ENCODE results near the gene ADGRL3. TPM values are rescaled to one million over a fixed set of nuclear protein-coding genes. Genes with fewer than 3 reads are reported as not detected.

ADGRL3 gene
- total and polyA plus RNA-seq, 9 donors: 0.88 to 9.5 (median 2.5) TPM

DNA sequence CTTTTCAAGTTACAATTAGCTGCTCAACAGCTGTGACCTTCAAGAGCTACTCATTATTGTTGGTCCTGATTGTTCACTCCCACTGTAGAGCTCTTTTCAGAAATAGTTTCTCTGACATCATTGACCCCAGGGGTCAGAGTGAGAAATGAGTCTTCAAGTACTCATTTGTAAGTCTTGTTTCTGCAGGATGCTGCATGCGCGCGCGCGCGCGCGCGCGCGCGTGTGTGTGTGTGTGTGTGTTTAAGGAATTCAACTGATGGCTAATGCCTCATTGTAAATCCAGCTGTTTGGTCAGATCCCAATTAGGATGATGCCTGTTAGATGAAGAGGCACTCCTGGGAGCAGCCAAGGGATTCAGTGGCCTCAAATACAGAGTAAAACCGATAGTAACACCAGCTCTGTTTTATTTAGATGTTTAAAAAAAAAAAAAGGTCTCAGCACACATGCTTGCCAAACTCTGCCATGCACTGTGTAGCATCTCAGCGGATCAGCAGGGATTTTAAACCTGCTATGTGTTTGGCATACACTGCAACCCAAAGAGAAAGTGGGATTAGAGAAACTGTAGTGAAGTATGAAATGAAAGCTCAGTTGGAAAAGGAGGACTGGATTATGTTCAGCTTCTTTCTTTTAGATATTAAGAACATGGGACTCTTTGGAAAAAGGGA lies 332.3 kb downstream of the ADGRL3 start:
- Histone ChIP-seq H3K27ac (no peak overlapping the region), H3K4me3 (no peak overlapping the region), H3K36me3 (no peaks in the 10 kb centered on the region), H3K27me3 (no peaks in the 10 kb centered on the region), H3K4me1 (ENCODE audit: insufficient read depth) (no peaks in the 10 kb centered on the region), H3K9me3 (no peaks in the 10 kb centered on the region)
- TF ChIP-seq, protein P1, sequence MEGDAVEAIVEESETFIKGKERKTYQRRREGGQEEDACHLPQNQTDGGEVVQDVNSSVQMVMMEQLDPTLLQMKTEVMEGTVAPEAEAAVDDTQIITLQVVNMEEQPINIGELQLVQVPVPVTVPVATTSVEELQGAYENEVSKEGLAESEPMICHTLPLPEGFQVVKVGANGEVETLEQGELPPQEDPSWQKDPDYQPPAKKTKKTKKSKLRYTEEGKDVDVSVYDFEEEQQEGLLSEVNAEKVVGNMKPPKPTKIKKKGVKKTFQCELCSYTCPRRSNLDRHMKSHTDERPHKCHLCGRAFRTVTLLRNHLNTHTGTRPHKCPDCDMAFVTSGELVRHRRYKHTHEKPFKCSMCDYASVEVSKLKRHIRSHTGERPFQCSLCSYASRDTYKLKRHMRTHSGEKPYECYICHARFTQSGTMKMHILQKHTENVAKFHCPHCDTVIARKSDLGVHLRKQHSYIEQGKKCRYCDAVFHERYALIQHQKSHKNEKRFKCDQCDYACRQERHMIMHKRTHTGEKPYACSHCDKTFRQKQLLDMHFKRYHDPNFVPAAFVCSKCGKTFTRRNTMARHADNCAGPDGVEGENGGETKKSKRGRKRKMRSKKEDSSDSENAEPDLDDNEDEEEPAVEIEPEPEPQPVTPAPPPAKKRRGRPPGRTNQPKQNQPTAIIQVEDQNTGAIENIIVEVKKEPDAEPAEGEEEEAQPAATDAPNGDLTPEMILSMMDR (IDR thresholded peaks at IDR 0.05): no peak
- no peak for TF ChIP-seq POLR2A (IDR thresholded peaks at IDR 0.05)
- no peak for TF ChIP-seq EP300 (IDR thresholded peaks at IDR 0.05)
- DNase-seq: no peak
- 12 to 28% (median 21%) methylated on average over 14 of the region's 14 CpGs for WGBS, 3 donors
- intact Hi-C loops (cut with DNase I): no loop called here

DNA sequence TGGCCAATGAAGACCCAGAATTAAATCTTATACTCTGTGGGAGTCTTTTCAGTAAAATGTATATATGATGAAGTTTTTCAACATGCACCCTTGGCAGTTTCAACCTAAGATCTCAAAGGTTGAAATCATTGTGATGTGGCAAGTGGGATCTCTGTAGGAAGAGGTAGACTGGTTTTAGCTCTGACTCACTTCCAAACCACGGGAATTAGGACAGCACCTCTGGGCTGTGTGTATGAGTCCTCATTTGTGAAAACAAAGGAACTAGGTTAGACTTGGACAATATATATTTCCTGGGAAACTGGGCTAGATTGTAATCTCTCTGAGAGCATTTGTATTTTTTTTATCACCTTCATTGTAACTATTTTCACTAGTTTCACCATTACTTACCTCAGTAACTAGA lies 333.0 kb downstream of the ADGRL3 start:
- 41 to 53% (median 51%) methylated on average over 1 of the region's 1 CpG for WGBS, 3 donors
- intact Hi-C loops (cut with DNase I): no loop called here
- Histone ChIP-seq H3K9me3 (no peaks in the 10 kb centered on the region), H3K36me3 (no peaks in the 10 kb centered on the region), H3K27me3 (no peaks in the 10 kb centered on the region), H3K4me1 (ENCODE audit: insufficient read depth) (no peaks in the 10 kb centered on the region), H3K4me3 (no peak overlapping the region), H3K27ac (no peak overlapping the region)
- no peak for DNase-seq
- TF ChIP-seq, protein P1 (IDR thresholded peaks at IDR 0.05): no peak
- TF ChIP-seq EP300 (IDR thresholded peaks at IDR 0.05) (no peak), POLR2A (IDR thresholded peaks at IDR 0.05) (no peak)

DNA sequence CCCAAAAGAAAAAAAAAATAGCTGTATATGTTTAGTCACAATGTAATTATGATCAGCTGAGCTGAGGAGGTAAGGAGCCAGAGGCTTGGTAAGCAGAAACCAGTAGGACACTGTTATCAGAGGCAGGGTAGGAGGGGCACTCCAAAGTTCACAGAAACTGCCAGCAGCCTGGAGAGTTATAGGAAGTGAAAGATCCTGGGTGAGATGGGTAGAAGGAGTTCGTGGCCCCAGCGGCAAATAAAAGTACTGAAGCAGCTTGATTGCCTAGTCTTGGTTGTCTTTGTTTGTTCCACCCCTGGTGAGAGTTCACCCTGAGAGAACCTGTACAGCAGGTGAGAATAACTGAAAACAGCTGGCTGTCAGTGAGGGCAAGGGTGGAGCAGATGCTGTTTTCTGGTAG lies 340.8 kb downstream of the ADGRL3 start:
- no peak for DNase-seq
- no peaks in the 10 kb centered on the region for H3K9me3 ChIP-seq
- H3K27me3 ChIP-seq: peaks cover 3% of the 10 kb centered on the region
- TF ChIP-seq EP300 (IDR thresholded peaks at IDR 0.05): no peak
- TF ChIP-seq POLR2A (IDR thresholded peaks at IDR 0.05): no peak
- TF ChIP-seq, protein P1 (IDR thresholded peaks at IDR 0.05): no peak
- H3K4me3 ChIP-seq: no peak overlapping the region
- no peak overlapping the region for H3K27ac ChIP-seq
- H3K4me1 ChIP-seq (ENCODE audit: insufficient read depth): no peaks in the 10 kb centered on the region
- 78 to 81% (median 78%) methylated on average over 2 of the region's 2 CpGs for WGBS, 3 donors
- intact Hi-C loops (cut with DNase I): no loop called here
- H3K36me3 ChIP-seq: no peaks in the 10 kb centered on the region

DNA sequence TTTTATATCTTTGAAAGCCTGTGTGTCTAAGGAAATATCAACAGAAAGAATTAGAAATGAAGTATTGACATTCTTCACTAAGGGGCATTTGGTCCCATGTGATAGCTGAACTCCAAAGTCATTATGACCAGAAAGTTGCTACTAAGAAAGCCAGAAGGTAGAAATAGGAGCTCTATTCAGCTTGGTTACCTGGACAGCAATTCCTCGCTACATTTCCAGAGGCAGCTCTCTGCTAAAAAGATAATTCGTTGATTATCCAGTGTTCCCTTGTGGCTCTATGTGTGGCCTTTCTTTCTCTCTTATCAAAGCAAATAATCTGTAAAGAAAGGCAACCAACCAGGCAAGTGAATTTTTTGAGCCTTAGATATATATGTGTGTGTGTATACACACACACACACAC lies 341.3 kb downstream of the ADGRL3 start:
- Histone ChIP-seq H3K36me3 (no peaks in the 10 kb centered on the region), H3K27me3 (peaks cover 3% of the 10 kb centered on the region), H3K9me3 (no peaks in the 10 kb centered on the region), H3K4me3 (no peak overlapping the region), H3K27ac (no peak overlapping the region), H3K4me1 (ENCODE audit: insufficient read depth) (no peaks in the 10 kb centered on the region)
- TF ChIP-seq, protein P1 (IDR thresholded peaks at IDR 0.05): no peak
- TF ChIP-seq EP300 (IDR thresholded peaks at IDR 0.05) (no peak), POLR2A (IDR thresholded peaks at IDR 0.05) (no peak)
- 91 to 95% (median 93%) methylated on average over 2 of the region's 2 CpGs for WGBS, 3 donors
- intact Hi-C loops (cut with DNase I): no loop called here
- no peak for DNase-seq
